ENCODE data around the gene CTNNBIP1.
A peak's percentile ranks its signal among the peaks of the same experiment; 100 is the strongest.

Gene CTNNBIP1

DNA sequence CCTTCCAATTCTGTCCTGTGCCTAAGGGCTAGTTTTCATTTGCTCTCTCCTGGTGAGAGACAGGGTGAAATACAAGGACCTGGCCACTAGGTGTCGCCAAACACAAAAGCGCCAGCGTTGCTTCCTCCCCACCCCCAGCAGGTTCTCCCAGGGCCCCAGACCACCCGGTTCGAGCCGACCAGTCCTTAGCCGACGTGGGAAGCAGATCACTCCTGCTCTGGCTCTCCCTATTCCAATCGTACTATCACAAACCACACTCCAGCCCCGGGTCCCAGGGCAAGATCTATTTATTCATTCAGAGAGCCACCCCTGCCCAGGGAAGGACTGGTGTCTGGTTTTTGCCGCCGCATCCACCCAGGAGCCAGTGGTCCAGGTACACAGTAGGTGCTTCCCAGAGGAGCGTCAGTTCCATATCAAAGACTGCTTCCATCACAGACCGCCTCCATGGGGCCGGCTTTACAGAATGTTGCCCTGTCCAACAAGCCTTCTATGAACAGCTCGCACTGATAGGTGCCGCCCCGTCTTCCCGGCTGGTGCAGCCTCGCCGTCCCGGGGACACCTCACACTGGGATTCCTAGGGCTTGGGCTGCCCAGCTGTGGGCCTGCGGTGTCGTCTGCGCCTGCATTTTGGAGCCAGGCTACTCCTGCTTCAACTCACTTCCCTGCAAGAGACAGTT, 35.0 kb downstream of the CTNNBIP1 start:
- DNase-seq: peak; percentile 91

DNA sequence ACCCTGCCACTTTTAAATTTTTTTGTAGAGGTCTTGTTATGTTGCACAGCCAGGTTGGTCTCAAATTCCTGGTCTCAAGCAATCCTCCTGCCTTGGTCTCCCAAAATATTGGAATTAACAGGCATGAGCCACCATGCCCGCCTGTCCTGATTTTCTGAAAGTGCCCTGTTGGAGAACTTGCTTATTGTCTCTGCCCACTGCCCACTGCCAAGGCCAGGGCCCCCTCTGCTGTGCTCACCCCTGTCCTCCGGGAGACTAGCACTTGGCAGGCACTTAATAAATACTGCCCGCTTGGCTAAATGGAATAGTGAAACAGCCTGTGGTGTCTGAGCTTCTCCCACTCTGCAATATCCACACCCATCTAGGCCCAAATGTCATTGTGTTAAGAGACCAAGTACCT, 35.7 kb downstream of the CTNNBIP1 start:
- no peak for DNase-seq

DNA sequence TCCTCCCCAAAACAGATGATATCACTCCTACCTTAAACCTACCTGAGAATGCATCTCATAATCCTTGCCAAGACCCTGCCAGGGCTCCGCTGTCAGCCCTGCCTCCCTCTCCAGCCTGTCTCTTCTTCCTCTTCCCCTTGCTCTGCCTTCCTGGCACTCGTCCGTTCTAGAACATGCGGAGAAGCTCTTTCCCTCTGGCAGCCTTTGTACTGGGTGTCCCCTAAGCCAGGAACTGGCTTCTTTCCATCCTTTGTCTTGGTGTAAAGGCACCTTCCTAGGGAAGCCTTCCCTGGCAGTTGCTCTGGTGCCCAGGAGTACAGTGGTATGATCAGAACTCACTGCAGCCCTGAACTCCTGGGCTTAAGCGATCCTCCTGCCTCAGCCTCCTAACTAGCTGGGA, 36.1 kb downstream of the CTNNBIP1 start:
- DNase-seq: no peak

DNA sequence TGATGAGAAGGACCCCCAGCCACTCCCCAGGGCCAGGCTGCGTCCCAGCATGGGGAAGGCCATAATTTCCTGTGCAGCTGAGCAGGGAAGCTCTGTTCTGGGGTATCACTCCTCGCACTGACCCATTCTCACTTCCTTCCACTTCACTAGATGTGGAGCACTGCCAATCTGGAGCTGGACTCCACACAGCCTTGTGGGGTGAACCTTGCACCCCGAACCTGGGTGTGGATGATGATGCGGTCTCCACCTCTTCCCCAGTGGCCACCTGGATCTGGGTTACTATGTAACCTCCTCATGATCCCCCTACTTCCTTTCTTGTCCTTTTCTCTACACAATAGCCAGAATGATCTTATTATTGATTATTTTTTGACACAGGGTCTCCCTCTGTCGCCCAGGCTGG, 36.7 kb downstream of the CTNNBIP1 start:
- DNase-seq: no peak

DNA sequence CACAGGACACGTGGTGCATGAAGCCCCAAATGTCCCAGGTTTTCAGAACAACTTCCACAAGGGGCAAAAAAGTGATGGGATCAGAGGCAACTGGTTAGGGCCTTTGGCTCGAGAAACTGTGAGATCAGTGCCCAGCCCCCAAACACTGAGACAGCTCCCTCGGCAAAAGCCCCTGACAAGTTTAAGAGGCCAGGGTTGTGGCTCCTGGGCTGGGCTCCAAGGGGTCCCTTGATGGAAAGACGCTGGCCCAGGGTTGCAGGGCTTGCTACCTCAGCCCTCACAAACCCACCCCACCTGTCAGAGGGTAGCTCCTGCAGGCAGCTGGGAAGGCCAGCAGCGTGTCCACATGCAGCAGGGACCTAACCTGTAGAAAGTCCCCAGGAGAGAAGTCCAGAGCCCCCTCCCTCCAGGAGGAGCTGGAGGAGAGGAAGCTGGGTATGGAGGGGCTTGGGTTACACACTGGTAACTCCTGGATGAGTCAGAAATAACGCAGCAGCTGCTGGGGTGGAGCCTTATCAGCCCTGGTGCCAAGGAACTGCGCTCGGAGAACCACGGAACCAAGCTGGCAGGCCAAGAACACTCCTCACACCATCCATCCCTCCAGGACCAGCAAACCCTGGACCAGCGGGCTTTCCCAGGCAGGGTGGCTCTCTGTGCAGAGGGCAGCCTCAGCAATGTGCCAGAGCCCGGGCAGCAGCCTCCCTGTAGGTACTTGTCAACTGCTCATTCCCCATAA, 37.5 kb downstream of the CTNNBIP1 start:
- DNase-seq: no peak

DNA sequence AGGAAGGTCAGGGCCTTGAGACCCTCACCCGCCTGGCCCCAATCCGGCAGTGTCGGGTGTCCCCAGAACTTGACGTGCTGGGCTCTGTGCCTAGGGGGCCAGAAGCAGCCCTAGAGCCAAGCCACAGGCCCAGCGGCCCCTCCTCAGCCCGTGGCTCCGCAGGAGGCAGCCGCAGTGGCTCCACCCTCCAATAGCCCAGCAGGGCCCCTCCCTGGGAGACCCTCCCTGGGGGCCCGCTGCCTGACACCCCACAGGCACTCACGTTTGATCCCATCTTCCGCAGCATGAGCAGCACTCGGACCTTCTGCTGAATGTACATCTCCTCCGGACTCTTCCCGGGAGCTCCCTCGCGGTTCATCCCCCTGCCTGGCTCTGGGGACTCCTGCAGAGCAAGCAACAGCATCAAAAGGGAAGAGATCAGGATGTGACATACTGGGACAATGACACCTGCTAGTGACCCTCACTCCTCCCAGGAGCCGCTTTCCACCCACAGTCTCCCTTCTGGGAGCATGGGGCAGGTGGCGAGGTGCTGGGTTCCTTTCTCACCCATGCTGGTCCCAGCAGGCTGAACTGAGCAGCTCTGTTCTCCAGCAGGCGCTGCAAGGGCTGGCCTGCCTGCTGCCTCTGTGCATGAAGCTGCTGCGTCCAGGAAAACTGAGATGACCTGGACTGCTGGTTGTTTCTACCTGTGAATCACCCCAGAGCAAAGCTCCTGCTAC, 38.2 kb downstream of the CTNNBIP1 start:
- DNase-seq: no peak

DNA sequence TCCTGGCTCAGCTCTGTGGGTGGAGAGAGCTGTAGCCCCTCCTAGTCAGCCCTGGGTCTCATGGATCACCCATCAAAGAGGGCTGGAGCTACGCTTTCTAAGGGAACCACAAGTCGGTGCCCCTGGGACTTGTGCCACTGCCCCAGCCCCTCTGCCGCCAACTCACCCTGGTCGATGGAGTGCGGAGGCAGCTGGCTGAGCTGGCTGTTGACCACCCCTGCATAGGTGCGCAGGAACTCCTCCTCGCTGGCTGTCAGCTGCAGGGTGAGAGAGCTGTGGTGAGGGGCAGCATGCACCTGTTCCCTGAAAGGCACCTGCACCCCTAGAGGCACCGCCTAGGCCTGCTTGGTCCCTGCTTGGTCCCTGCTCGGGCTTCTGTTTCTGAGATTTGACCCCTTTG, 39.0 kb downstream of the CTNNBIP1 start:
- no peak for DNase-seq

DNA sequence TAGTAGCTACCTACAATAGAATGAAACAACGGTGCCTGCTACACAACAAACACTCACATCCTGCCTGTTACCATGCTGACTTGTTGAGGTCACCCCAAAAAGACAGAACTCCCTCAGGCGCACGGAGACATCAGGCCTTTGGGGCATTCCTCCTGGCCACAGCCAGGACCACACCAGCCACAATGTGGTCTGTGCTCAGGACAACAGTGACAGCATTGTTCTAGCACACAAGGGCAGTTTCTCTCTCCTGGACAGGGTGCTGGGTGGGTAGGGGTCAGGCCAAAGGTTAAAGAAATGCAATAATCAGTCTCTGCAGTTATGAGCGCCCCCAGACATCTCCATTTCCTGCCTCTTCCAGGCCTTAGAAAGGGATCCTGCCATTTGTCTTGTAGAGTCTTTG, 39.5 kb downstream of the CTNNBIP1 start:
- DNase-seq: no peak

DNA sequence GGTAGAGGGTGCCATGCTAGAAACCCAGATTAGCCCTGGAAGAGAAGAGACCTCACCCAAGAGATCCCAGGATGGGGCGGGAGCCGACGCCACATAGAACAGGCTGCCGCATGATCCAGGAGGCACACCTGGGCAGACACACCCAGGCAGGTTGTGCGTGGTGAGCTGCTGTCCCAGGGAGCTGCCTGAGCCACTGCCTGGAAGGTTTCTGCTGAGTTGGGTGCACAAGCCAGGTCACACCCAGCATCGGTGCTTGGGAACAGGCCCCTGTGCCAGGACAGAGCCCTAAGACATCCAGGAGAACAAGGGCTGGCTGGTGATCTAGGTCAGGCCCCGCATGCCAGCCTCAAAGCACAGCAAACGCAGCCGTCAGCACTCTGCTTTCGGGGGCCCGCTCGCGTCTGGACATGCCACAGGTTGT, 40.2 kb downstream of the CTNNBIP1 start:
- DNase-seq: no peak

DNA sequence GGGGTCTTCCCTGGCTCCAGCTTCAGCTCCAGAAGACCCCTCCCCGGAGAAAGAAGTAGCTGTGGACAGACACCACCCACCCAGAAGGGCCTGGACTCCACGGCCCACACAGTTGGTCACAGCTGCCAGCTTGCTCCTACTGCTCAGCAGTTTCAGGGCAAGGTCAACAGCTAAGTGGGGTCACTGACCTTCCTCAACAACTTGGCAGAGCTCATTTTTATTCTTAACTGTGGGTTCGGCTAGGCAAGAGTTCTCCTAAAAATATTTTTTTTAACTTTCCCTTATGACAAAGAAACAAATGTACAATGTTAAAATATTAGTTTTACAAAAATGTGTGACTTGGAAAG, 41.9 kb downstream of the CTNNBIP1 start:
- no peak for DNase-seq

DNA sequence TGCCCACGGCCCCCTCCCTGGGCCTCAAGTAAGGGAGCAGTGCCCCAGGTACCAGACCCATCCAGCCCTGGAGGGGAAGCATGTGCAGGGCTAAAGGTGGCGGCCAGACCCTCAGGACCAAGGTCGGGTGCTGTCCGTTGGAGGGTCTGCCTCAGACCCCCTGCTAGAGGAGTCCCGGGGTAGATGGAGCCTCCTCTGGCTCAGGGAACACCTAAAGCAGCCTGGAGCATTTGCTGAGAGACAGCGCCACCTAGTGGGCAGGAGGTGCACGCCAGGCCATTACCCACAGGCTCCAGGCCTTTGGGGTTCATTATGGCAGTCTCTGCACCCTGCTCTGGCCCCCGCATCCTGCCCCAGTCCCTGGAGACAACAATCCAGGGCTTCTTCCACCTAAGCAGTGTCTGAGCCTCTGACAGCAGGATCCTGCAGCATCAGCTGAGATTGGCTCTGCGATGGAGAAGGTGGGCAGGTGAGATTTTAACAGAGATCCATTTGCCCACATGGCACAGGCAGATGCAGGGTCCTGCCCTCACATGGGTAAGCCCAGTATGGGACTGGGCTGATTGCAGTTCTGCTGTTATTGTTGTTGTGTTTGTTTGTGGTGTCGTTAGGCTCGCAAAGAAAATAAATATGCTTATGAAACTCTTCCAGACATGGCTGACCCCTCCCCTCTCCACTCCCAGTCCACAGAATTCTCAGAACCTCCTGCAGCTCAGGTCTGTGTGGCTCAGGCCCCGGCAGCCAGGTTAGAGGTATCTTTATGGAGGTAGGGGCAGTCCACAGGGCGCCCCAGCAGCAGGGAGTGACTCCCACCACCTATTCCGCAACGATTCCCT, 42.4 kb downstream of the CTNNBIP1 start:
- DNase-seq: peak; percentile 85

DNA sequence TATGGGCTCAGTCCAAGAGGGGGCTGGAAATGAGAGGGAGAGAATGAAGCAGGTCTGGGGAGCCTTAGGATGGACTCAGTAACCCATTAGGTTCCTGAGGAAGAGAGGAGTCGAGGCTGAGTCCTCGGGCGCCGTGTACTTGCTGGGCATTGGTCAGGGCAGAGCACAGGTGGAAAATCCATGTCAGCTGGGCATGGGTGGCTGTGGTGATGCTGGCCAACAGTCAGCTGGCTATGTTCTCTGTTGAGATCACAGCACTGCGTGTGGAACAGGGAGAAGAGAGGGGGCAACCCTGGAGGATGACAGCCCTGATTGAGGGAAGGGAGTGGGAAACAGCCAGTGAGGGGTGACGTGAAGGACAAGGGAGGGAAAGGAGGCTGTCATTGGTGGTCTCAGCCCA, 43.2 kb downstream of the CTNNBIP1 start:
- no peak for DNase-seq

DNA sequence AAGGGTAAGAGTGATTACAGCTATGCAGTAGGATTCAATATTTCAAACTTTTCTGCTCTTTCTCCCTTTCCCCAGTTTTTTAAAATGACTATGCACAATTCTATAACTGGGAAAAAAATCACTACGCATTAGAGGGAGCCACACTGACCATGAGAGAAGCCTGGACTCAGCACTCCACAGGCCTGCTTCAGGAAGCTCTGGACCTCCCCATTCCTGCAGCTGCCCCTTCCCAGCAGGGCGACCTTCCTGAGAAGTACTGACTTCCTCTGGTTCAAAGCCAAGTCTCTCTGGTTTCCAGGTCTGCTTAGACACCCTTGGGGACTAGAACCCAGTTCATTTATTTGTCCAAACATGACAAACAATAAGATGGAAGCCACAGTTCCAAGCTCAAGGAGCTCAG, 44.3 kb downstream of the CTNNBIP1 start:
- DNase-seq: no peak

DNA sequence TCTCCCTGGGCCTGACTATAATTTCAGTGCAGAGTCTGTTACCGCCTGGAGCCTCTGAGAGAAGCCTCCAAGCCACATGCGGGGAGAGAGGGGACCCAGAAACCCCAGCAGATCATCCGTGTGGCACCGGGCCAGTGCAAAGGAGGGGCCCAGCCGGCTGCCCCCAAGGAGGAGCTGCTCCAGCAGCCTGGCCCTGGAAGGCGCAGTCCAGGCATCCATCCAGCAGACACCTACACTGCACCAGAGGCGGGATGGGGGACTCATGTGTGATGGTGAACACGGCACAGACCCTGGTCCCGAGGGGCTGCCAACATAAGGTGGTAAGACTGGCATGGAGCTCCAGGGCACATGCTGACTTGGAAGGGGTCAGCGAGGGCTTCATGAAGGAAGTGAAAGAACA, 46.7 kb downstream of the CTNNBIP1 start:
- DNase-seq: no peak

DNA sequence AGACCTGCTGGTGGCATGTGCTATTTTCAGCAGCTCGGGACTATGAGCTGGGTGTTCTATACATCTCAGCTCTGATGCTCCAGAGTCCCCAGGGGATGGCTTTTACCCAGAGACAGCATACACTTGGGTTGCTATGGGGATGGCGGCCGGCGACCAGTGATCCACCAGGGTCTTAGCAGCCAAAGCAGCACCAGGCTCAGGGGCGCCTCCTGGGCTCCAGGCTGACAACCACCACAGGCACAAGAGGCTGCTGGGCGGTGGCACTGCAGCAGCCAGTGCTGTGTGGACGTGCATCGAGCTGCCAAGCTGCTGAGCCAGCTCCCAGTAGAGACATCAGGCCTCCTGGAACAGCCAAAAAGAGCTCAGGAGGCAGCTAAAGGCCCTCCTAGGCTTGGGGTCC, 48.7 kb downstream of the CTNNBIP1 start:
- peak; percentile 52 for DNase-seq

DNA sequence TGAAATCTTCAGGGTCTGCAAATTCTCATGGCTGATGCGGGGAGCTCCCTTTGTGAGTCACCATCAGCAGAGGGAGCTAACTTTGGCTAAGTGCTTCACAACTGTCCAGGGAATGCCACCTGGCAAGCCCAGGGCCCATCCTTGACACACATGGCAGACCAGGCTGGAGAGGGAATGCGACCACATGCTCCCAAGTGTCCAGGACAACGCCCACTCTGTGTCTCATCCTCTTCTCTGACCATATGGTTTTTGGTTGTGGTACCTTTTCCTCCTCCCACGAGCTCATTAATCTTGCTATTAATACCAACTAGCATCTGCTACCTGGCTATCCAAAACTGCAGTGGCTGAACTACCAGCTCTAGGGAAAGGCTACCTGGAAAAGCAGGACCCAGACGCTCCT, 49.2 kb downstream of the CTNNBIP1 start:
- peak; percentile 64 for DNase-seq

DNA sequence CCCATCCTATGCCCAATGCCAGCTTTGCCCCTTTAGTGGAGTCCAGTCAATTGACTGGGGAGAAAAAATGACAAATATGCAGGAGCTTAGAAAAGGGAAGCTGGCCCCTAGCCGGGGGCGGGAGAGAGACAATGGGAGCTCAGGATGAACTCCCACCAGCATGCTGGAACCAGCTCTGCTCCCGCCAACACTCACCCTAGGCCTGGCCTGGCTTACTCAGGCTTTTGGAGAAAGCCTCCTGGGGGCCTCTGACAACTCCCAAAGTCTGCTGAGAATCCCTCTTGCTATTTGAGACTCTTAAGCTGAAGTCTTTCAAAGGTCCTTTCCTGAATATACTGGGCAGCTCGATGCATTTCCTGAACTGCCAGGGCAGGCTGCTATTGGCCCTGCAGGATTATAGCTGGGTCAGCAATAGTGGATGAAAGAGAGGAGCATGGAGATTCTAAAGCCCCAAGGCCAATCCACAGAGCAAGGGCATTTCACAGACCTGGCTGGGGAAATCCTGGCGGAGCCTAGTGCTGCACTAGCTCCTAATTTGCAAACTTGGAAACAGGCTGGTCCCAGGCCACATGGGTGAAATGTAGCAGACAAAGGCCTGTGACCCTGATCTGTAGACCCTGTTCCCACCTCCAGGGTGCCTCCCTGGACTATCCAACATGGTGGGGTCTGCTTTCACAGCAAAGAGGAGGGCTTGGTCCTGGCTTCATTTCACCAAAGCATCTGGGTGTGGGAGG, 50.6 kb downstream of the CTNNBIP1 start:
- DNase-seq: no peak

DNA sequence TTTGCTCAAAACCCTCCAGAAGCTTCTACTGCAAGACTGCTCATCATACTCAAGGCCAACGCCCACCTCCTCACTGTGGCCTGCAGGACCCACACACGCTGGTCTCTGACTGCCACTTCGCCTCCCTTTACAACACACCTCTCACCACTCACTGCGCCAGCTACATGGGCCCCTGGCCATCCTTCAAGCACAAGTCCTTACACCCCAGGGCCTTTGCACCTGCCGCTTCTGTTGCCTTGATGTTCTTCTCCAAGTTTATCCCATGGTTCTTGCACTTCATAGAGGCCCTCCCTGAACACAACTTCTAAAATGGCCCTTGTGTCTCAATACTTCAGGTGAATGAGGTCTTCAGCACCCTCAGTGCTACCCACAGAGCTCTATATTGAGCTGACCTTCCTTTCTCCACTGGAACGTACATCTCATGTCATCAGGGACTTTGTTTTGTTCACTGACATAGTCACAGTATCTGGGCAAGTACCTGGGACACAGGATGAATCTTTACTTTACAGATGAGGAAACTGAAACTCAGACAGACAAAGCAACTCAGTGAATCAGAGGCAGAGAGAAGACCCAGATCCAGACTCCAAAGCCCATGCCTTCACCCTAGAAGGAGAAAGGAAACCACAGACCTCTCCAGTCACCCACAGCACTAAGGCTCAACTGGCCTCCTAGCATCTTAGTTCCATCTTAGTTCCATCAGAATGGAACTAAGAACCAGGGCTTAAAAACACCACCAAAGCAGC, 51.6 kb downstream of the CTNNBIP1 start:
- no peak for DNase-seq

DNA sequence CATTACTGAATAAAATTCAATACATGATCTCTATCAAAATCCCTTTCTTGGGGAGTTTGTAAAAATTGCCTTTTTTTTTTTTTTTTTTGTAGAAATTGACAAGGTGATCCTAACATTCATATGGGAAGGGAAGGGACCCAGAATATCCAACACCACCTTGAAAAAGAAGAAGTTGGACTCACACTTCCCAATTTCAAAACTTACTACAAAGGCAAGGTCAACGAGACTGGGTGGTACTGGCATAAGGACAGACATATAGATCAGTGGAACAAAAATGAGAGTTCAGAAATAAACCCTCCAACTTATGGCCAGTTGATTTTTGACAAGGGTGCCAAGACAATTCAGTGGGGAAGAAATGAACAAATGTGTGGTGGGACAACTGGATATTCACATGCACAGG, 54.9 kb downstream of the CTNNBIP1 start:
- DNase-seq: no peak

DNA sequence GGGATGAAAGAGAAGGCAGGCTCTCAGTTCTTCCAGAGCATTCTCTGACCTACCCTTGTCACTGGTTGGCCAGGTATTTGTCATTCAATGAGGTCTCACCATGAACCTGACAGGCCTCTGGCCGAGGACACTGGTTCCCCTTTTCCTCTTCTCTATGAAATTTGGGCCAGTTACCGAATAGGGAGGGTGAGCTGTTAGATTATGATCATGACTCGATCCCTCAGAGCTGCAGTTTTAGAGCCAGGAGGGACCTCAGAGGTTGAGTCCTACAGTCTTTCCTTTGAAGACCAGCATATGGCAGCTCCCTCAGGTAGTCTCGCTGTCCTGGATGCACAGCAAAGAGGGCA, 56.8 kb downstream of the CTNNBIP1 start:
- no peak for DNase-seq

DNA sequence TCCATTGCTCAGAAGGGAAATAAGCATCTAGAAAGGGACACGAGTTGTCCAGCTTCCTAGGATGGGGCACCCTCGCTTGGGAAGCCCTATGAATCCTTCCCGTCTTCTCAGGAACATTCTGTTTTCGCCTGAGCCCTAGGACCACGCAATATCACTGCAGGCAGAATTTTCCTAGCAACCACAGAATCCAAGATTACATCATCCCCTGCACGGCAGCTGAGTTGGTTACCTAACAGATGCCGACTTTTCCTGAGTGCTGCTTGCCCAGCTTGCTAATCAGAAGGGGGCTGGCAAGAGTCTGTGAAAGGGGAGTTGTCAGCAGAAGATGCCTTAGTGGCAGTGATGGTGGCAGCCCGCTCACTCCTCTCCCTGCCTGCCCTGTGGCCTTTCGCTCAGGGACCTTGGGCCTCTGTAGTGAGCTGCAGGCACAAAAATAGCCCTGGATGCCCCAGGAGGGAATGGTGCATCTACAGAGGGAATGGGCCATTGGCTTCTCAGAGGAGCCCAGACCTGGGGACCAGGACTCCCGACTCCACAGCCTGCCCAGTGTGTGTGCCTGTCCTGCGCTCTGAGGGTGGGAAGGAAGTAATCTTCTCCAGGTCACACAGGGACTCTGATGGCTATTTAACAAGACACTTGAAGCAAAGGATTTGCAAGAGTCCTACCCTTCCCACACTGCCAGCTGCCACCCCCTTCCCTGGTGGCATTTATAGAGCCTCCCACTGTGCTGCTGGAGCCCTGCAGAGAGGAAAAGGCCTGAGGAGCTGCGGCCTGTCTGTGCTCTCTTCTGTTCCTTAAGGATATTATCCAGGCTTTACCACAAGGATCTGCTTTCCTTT, 57.4 kb downstream of the CTNNBIP1 start:
- no peak for DNase-seq
